ENCODE data around the gene MPHOSPH9. TPM values are rescaled to one million over a fixed set of nuclear protein-coding genes. Genes with fewer than 3 reads are reported as not detected.
A peak's percentile ranks its signal among the peaks of the same experiment; 100 is the strongest.

The MPHOSPH9 gene
- total RNA-seq, 1 experiment from 2014 or later = 60.5 TPM

DNA sequence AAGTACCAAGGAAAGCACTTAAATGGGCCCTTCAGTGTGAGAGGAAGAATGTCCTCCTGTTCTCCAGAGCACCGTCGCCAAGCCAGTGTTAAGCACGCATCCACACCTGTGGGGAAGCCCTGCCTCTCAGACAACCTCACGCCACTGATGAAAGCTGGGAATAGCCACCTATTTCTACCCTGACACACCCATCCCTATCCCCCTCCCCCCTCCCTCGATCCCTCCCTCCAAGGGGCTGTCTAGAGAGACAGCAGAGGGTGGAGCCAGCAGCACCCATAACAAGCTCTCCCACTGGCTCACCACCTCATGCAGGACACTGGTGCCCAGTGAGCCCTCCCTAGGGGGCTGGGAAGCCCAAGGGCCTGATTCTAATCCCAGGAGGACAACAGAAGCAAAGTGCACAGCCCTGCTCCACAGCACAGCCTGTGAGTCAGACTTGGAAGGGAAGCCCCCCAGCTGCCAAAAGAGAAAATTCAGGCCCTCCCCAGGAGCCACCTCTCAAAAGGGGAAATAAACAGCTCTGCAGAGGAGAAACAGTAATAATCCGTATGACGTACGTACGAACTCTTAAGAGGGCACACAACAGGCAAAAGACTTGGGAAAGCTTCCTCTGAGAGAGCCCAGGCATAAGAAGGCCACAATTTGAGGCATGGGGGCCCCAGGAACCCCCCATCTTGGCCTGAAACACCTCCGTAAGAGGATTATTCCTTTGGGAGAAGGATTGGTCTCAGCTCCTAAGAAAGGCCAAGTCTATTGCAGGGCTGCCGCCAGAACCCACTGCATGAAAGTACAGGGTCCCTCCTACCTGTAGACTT is 89.8 kb downstream of the MPHOSPH9 start:
- H3K4me3 Mint-ChIP-seq = no peak overlapping the region
- no peak overlapping the region for H3K4me2 ChIP-seq (ENCODE audit: insufficient read depth, insufficient read length, low read length)

More for the DNA sequence above, 89.8 kb downstream of the MPHOSPH9 start:
- H3K4ac ChIP-seq (ENCODE audit: low read depth, low read length) = no peak overlapping the region
- no peaks in the 10 kb centered on the region for H3K23me2 ChIP-seq (ENCODE audit: insufficient read length, low read depth, low read length, poor library complexity, severe bottlenecking)
- no peak overlapping the region for H3K14ac ChIP-seq (ENCODE audit: insufficient read depth, low read length)
- H2AFZ ChIP-seq (ENCODE audit: low read length) = no peak overlapping the region
- H2BK12ac ChIP-seq (ENCODE audit: insufficient read length, low read depth, low read length) = no peak overlapping the region
- WGBS (ENCODE audit: extremely low coverage, insufficient read length, low lambda C conversion rate) = no CpG with 5 or more reads among the region's 11 CpGs
- no peak for TF ChIP-seq CTCF (conservative IDR thresholded peaks at IDR 0.05)
- no peak overlapping the region for H3K18ac ChIP-seq (ENCODE audit: insufficient read length, low read depth, low read length)
- Mint-ChIP-seq H3K9me3 (peaks cover 0 to 3% of the 10 kb centered on the region in 2 experiments; a peak in 1 of 5 replicates), H3K4me1 (peaks cover 34 to 39% of the 10 kb centered on the region in 2 experiments), H3K27me3 (ENCODE audit: low read depth) (peaks cover 17% of the 10 kb centered on the region), H3K36me3 (ENCODE audit: insufficient read depth in 1 of 3, low read depth in 3 of 3) (peaks cover 0 to 2% (median 0%) of the 10 kb centered on the region in 3 experiments; a peak in 1 of 7 replicates), H3K27ac (no peak overlapping the region)
- H3K23ac ChIP-seq (ENCODE audit: insufficient read length, low read depth, low read length) = no peak overlapping the region
- no peak overlapping the region for H4K5ac ChIP-seq (ENCODE audit: insufficient read length, low read depth, low read length)
- no peaks in the 10 kb centered on the region for H3K9me3 ChIP-seq (ENCODE audit: control insufficient read depth, low read depth, low read length)
- no peak overlapping the region for H3K27ac ChIP-seq (ENCODE audit: insufficient read length, low read depth, low read length)
- no peaks in the 10 kb centered on the region for H3K79me2 ChIP-seq (ENCODE audit: insufficient read depth, low read length)
- H2BK5ac ChIP-seq (ENCODE audit: insufficient read length, low read length) = no peak overlapping the region
- H3K4me1 ChIP-seq (ENCODE audit: insufficient read depth, low read length) = no peaks in the 10 kb centered on the region
- H4K20me1 ChIP-seq (ENCODE audit: control insufficient read depth, insufficient read depth, insufficient read length) = no peaks in the 10 kb centered on the region
- no peak overlapping the region for H2AK5ac ChIP-seq (ENCODE audit: insufficient read length, low read length)
- H4K91ac ChIP-seq (ENCODE audit: insufficient read length, low read depth, low read length) = no peak overlapping the region
- H2BK120ac ChIP-seq (ENCODE audit: low read depth, low read length, poor library complexity, severe bottlenecking) = no peak overlapping the region
- H2BK20ac ChIP-seq (ENCODE audit: low read depth, low read length, poor library complexity, severe bottlenecking) = no peak overlapping the region
- no peak overlapping the region for H3T11ph ChIP-seq (ENCODE audit: low read length)
- H4K8ac ChIP-seq (replicated peaks; ENCODE audit: insufficient read length, low read depth, low read length) = no peak overlapping the region
- no peak overlapping the region for H3K9ac ChIP-seq (ENCODE audit: extremely low read depth, insufficient read length, low read length)
- H3K79me1 ChIP-seq (ENCODE audit: insufficient read depth, low read depth, low read length, poor library complexity, severe bottlenecking) = no peaks in the 10 kb centered on the region
- peak; percentile 60 for DNase-seq
- H3K27me3 ChIP-seq (ENCODE audit: insufficient read depth, low read length) = no peaks in the 10 kb centered on the region
- H3K56ac ChIP-seq (ENCODE audit: insufficient read length, low read depth, low read length) = no peak overlapping the region
- no peak overlapping the region for H2BK15ac ChIP-seq (ENCODE audit: low read depth, low read length)
